Mucosa of stomach (tissue), 1 donor: Measurements from ENCODE around the gene FLYWCH2.
A peak's percentile ranks its signal among the peaks of the same experiment; 100 is the strongest.

ENCODE experiments used
- H3K27me3 ChIP-seq: one replicate; pipeline ENCODE4 v1.7.0; 2013; ENCODE audit warnings: mild to moderate bottlenecking, low read length; ENCODE audit not compliant: control insufficient read depth, insufficient read depth
- H3K36me3 ChIP-seq: one replicate; pipeline ENCODE4 v1.7.0; 2013; ENCODE audit warnings: low read length; ENCODE audit not compliant: control insufficient read depth, insufficient read depth
- H3K4me1 ChIP-seq: one replicate; pipeline ENCODE4 v1.7.0; 2013; ENCODE audit warnings: mild to moderate bottlenecking, low read length; ENCODE audit not compliant: control insufficient read depth, insufficient read depth
- H3K4me3 ChIP-seq: one replicate; pipeline ENCODE4 v1.7.0; 2013; ENCODE audit warnings: low read length
- H3K9ac ChIP-seq: one replicate; pipeline ENCODE4 v1.7.0; 2013; ENCODE audit warnings: mild to moderate bottlenecking, low read length, moderate library complexity
- H3K9me3 ChIP-seq: one replicate; pipeline ENCODE4 v1.7.0; 2013; ENCODE audit warnings: mild to moderate bottlenecking, low read length, moderate library complexity; ENCODE audit not compliant: control insufficient read depth
- donor health status: Pancreatic carcinoma.

Gene FLYWCH2, protein sequence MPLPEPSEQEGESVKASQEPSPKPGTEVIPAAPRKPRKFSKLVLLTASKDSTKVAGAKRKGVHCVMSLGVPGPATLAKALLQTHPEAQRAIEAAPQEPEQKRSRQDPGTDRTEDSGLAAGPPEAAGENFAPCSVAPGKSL

DNA sequence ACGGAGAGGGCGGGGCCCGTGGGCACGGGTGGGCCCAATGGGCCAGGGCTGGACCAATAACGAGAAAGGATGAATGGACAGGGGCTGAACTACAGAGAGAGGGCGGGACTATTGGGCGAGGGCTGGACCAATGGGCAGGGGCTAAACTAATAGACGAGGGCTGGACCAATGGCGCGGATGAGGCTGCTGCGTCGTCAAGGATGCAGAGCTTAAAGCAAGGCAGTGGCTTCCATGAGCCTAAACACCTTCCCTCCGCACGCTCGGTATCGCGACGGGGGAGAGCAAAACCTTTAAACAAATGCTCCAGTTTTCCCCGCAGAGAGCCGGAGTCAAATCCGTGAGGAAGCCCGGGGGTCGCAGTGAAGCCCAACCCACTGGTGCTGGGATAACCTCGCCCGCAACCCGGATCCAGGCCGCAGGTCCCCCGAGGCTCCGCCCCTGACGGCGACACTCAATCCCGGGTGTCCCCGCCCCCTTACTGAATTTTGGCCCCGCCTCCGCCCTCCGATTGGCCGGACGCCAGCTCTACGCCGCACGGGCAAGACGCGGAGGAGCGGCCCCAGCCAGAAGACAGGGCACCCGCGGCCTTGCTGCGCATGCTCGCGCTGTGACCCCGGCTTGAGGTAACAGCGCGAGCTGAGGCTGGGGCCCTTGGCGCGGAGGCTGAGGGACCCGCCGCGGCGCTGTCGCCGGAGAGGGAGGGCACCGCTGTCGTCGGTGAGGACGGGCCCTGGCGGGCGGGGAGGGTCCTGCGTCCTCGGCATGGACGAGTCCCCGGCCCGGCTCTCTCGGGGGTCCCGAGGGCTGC is at the start of gene FLYWCH2:
Gene FLYWCH2 (plus strand): TSS at position 566 of the 808 bp plus-strand sequence. CDS start 13,235 bp downstream, outside the sequence.
- no peaks in the 10 kb centered on the region for H3K9me3 ChIP-seq
- peaks cover 7% of the 10 kb centered on the region for H3K4me1 ChIP-seq
- peak within 1 kb of the TSS; percentile 50 for H3K4me3 ChIP-seq
- H3K27me3 ChIP-seq, result no peaks in the 10 kb centered on the region
- peak within 1 kb of the TSS; percentile 82 for H3K9ac ChIP-seq
- no peaks in the 10 kb centered on the region for H3K36me3 ChIP-seq

DNA sequence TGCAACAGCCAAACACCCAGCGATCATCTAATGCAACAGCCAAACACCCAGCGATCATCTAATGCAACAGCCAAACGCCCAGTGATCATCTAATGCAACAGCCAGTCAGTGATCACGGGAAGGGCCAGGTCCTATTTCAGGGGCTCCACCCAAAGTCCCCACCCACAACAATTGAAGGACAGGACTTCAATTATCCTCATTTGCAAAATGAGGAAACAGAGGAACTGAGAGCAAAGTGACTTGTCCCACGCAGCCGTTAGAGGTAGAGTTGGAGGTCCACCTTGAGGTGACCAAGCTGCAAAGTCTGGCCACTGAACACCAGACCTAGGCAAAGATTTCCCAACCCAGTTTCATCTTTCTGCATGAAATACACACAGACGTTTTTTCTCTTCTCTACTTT is 49.2 kb upstream of the FLYWCH2 start:
- H3K9ac ChIP-seq, result no peak overlapping the region
- peaks cover 7% of the 10 kb centered on the region for H3K27me3 ChIP-seq
- H3K4me3 ChIP-seq, result no peak overlapping the region
- no peaks in the 10 kb centered on the region for H3K9me3 ChIP-seq
- H3K4me1 ChIP-seq, result peaks cover 52% of the 10 kb centered on the region
- no peaks in the 10 kb centered on the region for H3K36me3 ChIP-seq

DNA sequence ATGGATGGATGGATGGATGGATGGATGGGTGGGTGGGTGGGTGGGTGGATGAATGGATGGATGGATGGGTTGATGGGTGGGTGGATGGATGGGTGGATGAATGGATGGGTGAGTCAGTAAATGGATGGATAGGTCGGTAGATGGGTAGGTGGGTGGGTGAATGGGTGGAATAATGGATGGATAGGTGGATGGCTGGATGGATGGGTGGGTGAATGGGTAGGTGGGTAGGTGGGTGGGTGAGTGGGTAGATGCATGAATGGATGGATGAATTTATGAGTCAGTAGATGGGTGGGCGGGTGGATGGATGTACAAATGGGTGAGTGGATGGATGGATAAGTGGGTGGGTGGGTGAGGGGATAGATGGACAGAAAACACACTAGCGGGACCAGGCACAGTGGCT is 48.0 kb upstream of the FLYWCH2 start:
- Histone ChIP-seq H3K9me3 (no peaks in the 10 kb centered on the region), H3K27me3 (no peaks in the 10 kb centered on the region), H3K4me1 (peaks cover 46% of the 10 kb centered on the region), H3K9ac (no peak overlapping the region), H3K36me3 (no peaks in the 10 kb centered on the region), H3K4me3 (no peak overlapping the region)

DNA sequence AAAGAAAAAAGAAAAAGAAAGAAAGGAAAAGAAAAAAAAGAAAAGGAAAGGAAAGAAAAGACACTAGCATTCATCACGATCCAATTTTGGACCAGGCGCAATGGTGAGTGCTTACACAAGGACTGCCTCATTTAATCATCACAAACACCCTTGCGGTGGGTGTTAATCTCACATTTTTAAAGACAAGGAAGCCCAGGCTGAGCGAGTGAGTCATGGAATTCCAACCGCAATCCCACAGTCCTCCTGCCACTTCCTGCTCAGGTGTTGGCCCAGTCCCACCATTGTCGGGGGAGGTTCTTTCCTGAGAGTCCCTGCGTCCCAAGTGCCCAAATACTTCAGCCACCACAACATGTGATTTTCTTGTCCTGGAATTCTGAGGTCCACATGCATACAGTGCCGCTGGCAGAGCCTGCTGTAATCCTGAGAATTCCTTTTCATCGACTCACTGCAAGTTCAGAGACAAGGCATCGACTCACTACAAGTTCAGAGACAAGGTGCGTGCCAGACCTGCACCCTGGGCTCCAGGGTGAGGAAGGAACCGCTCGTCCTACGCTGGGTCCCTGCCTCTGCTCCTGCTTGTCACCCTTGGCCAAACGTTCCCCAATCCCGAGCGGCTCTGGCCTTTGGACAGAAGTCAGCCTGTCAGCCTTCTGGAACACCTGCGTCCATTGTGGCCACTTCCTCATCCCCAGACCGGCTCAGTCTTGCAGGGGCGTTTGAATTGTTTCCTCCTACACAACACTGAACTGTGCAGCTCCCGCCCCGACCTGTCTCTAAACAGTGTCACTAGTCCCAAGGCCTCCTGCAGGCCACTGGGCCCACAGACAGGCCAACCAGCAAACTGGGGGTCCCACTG is 47.1 kb upstream of the FLYWCH2 start:
- Histone ChIP-seq H3K4me3 (peak overlapping the region; percentile 7), H3K9me3 (no peaks in the 10 kb centered on the region), H3K36me3 (no peaks in the 10 kb centered on the region), H3K4me1 (peaks cover 37% of the 10 kb centered on the region), H3K27me3 (no peaks in the 10 kb centered on the region), H3K9ac (peak overlapping the region; percentile 59)

DNA sequence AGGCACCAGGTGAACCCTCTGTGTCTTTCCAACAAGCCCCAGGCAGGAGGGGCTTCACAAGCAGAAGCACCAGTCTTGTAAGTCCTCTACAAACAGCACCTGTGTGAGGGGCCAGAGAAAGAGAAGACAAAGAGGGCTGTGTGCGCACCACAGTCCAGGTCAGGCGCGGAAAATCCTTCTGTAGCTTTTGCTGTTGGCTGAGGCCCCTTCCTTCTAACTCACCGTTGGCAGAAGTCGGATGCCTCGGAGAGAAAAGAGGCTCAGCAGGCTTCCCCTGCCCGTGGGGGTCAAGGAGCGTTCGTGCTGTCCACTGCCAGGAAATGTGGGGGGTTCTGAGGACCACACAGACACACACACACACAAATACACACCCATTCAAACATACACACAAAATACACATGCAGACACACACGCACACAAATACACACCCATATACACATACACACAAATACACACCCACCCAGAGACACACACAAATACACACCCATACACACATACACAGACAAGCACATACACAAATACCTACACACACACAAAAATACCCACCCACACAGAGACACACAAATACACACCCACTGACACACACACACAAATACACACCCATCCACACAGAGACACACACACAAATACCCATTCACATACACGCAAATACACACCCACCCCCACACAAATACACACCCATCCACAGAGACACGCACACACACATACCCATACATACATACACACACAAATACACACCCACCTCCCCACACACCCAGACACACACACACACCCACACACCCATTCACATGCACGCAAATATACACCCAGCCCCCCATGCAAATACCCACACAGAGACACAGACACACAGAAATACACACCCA is 46.1 kb upstream of the FLYWCH2 start:
- no peaks in the 10 kb centered on the region for H3K36me3 ChIP-seq
- no peaks in the 10 kb centered on the region for H3K9me3 ChIP-seq
- H3K27me3 ChIP-seq, result no peaks in the 10 kb centered on the region
- H3K9ac ChIP-seq, result peak overlapping the region; percentile 59
- H3K4me1 ChIP-seq, result peaks cover 36% of the 10 kb centered on the region
- peak overlapping the region; percentile 7 for H3K4me3 ChIP-seq

- Histone ChIP-seq H3K4me1 (peaks cover 42% of the 10 kb centered on the region), H3K9ac (no peak overlapping the region), H3K4me3 (no peak overlapping the region), H3K27me3 (no peaks in the 10 kb centered on the region), H3K9me3 (no peaks in the 10 kb centered on the region), H3K36me3 (no peaks in the 10 kb centered on the region)
Measured at GRCh38 chr16:2838928-2839327, 44.1 kb upstream of the FLYWCH2 start.

DNA sequence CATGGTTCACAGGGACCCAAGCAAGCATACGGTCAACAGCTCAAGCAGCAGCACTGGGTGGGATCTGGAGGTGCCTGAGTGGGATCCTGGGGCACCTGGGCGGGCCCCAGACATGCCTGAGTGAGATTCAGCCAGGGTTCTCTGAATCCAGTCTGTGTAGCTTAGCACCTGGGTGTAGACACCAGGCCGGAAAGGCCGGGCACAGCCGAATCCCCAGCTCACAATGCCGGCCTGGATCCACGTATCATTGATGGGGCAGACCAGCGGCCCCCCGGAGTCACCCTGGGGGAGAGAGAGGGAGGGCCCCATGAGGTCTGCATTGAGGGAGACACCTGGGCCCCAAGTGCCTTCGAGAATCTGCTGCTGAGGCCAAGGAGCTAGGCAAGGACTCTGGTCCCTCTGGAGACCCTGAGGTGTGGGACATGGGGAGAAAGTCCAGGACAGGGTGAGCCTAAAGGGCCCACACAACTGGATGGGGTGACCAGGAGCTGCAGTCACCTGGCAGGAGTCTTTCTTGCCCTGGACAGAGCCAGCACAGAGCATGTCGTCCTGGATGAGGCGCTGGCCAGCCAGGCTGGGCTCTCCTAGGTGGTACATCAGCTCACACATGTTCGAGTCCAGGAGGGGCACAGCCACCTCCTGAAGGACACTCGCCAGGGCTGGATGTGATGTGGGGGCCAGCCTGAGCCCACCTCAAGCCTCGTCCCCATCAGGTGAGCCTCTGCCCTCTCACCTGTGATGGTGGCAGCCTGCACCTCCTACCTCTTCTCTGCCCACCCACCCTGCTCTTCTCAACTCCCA is 43.2 kb upstream of the FLYWCH2 start:
- no peak overlapping the region for H3K4me3 ChIP-seq
- H3K4me1 ChIP-seq, result peaks cover 42% of the 10 kb centered on the region
- no peak overlapping the region for H3K9ac ChIP-seq
- H3K9me3 ChIP-seq, result no peaks in the 10 kb centered on the region
- H3K27me3 ChIP-seq, result no peaks in the 10 kb centered on the region
- no peaks in the 10 kb centered on the region for H3K36me3 ChIP-seq

DNA sequence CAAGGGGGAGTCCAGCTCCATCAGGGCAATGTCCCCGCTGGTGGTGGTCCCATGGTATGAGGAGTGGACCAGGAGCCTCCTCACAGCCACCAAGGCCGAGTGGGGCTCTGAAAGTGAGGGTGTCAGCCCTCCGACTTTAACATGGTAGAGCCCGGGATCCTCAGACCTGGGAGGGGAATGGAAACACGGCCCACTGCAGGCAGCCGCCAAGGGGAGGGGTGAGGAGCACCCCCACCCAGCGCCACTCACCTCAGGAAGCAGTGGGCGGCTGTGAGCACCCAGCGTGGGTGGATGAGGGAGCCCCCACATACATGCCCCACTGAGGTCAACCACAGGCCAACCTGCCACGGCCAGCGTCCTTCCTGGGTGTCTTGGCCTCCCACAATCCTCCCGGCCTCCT is 42.1 kb upstream of the FLYWCH2 start:
- H3K4me1 ChIP-seq, result peaks cover 34% of the 10 kb centered on the region
- no peaks in the 10 kb centered on the region for H3K9me3 ChIP-seq
- H3K4me3 ChIP-seq, result no peak overlapping the region
- no peaks in the 10 kb centered on the region for H3K36me3 ChIP-seq
- no peaks in the 10 kb centered on the region for H3K27me3 ChIP-seq
- H3K9ac ChIP-seq, result no peak overlapping the region

GRCh38 chr16:2841606-2842339 is 41.2 kb upstream of the FLYWCH2 start:
- H3K9ac ChIP-seq, result no peak overlapping the region
- H3K4me1 ChIP-seq, result peaks cover 33% of the 10 kb centered on the region
- H3K9me3 ChIP-seq, result no peaks in the 10 kb centered on the region
- H3K27me3 ChIP-seq, result no peaks in the 10 kb centered on the region
- no peak overlapping the region for H3K4me3 ChIP-seq
- no peaks in the 10 kb centered on the region for H3K36me3 ChIP-seq

- Histone ChIP-seq H3K4me1 (peaks cover 31% of the 10 kb centered on the region), H3K4me3 (no peak overlapping the region), H3K9ac (no peak overlapping the region), H3K27me3 (no peaks in the 10 kb centered on the region), H3K36me3 (no peaks in the 10 kb centered on the region), H3K9me3 (no peaks in the 10 kb centered on the region)
Measured at GRCh38 chr16:2842340-2843000, 40.5 kb upstream of the FLYWCH2 start.
